Muscle of arm (tissue), 12 donors: ENCODE measurements around the gene POTEJ. TPM values are rescaled to one million over a fixed set of nuclear protein-coding genes. Genes with fewer than 3 reads are reported as not detected.
"Not testable (repeated sequence)": the region's sequence is repeated elsewhere in the genome, so short reads cannot be mapped to it uniquely, and the experiment has no call there.

Source experiments
- DNase-seq: peaks from one replicate; pipeline ENCODE4 v3.0.0-alpha.2; 2013
- polyA plus RNA-seq, 12 donors: library from polyadenylated mRNA; unstranded; fragments of 120-200 nt; gene quantifications; one replicate each; pipeline ENCODE4 v1.2.1, GENCODE V29; 2013; ENCODE audit not compliant: insufficient read length in 12 of 12

POTEJ gene
- polyA plus RNA-seq, 12 donors = 0.06 to 8.1 TPM; not detected in 10

- not testable (repeated sequence) for DNase-seq
These were observed 9.5 kb upstream of the POTEJ start for GRCh38 chr2:130601648-130602302.

DNA sequence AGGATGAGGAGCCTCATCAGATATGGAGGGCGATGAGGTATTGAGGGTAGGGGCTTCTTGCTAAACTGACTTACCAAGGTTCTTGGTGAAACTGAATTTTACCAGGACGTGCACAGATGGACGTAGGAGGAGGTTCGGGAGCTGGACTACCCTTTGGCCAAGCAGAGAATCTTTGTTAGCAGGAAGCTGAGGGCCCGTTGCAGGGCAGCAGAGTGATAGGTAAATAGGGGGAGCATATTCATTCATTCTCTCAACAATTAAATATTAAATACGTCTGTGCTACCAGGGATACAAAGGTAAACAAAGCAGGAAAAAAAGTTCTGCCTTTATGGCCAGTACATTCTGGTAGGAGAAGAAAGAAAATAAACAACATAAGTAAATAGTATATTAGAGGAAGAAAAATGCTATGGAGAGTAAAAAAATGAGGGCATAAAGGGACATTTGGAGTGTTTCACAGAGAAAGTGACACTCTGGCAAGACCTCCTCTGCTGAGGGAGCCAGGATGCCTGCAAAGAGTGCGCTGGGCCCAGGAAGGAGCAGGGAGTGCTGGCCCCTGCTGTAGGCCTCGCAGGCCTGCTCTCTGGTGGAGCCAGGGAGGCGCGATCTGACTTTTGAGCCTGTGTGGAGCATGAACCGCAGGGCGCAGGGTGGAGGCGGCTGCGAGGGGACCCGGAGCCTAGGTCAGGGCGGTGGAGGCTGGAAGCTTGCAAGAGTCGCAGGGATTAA is 2.8 kb upstream of the POTEJ start:
- DNase-seq = not testable (repeated sequence)

GRCh38 chr2:130609002-130609920 is 2.0 kb upstream of the POTEJ start:
- not testable (repeated sequence) for DNase-seq

GRCh38 chr2:130610486-130610885 is 754 bp upstream of the POTEJ start:
- not testable (repeated sequence) for DNase-seq

DNA sequence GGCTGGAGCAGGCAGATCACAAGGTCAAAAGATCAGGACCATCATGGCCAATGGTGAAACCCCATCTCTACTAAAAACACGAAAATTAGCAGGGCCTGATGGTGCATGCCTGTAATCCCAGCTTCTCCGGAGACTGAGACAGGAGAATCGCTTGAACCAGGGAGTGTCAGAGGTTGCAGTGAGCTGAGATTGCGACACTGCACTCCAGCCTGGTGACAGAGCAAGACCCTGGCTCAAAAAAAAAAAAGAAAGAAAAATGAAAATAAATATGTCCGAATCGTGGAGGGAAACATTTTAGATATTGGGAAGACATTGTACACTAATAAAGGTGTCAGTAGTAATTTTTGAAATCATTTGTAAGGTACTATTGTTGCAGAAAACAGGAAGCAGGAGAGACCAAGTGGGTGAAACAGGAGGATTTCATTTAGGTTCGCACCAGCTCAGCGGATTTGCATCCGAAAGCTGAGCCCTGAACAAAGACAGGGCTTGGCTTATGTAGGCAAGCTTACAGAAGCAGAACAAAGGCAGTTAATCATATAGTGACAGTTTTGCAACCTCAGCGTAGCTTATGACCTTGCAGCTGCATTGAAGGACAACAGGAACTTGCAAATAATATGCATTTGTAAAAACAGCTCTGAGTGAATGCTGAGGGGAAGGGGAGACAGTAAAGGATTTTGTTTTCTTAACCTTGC is 17.7 kb downstream of the POTEJ start:
- not testable (repeated sequence) for DNase-seq

GRCh38 chr2:130638973-130639372 is 27.7 kb downstream of the POTEJ start:
- DNase-seq = not testable (repeated sequence)

DNA sequence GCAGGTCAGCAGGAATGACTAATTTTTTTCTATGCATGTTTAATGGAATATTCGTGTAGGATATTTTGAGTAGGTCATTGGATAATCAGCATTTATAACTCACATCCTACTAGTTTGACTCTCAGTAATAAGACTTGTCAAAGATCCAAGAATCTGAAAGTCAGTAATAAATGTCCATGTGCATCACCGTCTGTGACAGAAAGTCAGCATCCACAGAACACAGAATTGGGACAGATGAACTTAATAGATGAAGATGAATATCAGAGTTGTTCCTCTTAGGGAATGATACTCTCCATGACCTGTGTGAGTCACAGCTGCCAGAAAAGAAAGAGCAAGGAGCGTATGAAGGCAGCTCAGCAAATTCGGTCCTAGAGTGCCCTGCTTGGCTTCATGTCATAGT is 30.4 kb downstream of the POTEJ start:
- not testable (repeated sequence) for DNase-seq

DNA sequence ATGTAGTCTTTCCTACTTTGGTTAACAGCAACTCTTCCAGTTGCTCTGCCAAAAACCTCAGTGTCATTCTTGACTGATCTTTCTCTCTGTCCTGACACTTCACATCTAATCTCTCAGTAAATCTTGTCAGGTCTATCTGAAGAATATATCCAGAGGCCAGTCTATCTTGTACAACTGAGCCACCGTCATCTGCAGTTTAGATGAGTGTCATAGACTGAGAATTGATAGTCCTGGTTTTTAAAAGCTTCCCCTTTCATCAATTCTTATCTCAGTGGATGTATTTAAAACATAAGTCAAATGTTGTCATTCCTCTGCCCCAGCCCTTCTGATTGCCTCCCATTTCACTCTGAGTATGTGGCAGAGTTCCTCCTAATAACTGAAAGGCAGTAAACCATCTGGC is 38.0 kb downstream of the POTEJ start:
- not testable (repeated sequence) for DNase-seq

GRCh38 chr2:130664506-130664905 is 53.3 kb downstream of the POTEJ start:
- DNase-seq = not testable (repeated sequence)

DNA sequence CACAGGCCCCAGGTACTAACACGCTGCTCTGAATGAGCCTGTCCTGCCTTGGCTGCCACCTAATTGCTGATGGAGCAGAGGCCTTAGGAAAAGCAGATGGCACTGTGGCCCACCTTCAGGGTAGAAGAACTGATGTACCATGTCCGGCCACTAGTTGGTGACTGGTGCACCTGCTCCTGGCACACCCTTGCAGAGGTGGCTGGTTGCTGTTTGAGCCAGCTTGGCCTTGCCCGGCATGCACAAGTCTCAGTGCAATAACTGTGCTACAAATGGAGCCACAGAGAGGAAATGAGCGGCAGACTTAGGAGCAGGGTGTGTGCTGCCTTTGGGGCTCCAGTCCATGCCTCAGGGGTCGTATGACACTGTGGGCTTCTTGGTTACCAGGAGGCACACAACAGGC is 54.4 kb downstream of the POTEJ start:
- DNase-seq = not testable (repeated sequence)

DNA sequence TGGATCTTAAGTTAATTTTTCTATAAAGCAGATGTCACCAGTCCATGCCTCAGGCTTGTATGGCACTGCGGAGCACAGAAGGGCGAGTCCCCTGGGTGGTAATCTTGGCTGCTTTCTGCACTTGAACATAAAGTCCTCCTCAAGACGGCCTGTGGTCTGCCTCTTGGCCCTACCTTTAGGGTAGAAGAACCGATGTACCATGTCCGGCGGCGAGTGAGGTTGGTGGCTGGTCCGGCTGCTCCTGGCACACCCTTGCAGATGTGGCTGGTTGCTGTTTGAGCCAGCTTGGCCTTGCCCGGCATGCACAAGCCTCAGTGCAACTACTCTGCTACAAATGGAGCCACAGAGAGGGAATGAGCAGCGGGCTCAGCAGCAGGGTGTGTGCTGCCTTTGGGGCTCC is 56.3 kb downstream of the POTEJ start:
- not testable (repeated sequence) for DNase-seq

DNA sequence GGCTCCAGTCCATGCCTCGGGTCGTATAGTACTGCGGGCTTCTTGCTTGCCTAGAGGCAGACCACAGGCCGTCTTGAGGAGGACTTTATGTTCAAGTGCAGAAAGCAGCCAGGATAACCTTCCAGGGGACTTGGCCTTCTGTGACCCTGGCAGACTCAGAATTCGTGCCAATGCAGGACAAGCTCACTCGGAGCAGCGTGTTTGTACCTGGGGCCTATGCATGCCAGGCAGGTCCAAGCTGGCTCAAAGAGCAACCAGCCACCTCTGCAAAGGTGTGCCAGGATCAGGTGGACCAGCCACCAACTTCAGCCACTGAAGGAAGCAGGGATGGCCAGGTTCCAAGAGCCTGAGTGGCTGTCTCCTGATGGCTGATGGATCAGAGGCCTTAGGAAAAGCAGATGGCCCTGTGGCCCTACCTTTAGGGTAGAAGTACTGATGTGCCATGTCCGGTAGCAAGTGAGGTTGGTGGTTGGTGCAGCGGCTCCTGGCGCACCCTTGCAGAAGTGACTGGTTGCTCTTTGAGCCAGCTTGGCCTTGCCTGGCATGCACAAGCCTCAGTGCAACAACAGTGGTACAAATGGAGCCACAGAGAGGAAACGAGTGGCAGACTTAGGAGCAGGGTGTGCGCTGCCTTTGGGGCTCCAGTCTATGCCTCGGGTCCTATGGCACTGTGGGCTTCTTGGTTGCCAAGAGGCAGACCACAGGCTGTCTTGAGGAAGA is 58.9 kb downstream of the POTEJ start:
- DNase-seq = not testable (repeated sequence)

GRCh38 chr2:130692041-130692770 is 81.0 kb downstream of the POTEJ start:
- not testable (repeated sequence) for DNase-seq

DNA sequence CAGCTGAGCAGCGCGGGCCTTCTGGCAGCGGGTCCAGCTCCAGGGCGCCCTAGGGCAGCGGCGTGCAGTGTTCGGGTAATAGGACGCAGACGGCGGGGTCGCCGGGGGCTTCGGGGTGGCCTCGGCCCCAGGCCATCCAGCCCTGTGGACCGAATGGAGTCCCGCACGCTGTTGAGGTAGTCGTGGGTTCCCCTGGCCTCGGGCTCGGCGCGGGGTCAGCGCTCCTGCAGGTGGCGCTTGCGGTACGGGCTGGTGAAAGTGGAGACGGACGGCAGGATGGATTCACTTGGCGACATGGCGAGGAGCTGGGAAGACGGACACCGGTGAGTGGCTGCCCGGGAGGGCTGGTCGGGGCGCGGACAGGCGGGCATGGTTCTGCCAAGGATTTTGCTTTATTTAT is 82.2 kb downstream of the POTEJ start:
- DNase-seq = peak; percentile 0

- not testable (repeated sequence) for DNase-seq
These were observed 92.0 kb downstream of the POTEJ start for GRCh38 chr2:130703250-130703649.

Other genes with a start within 250 kb of the POTEJ start
- 10 to 100 TPM in 1 of 12 donors, under 1 TPM in 8, not detected in 3; 0.04 to 59.2 (median 0.06) TPM for gene POTEI, start 102.1 kb upstream of the POTEJ start, polyA plus RNA-seq
- gene CFC1B, start 90.2 kb upstream of the POTEJ start, polyA plus RNA-seq = not detected
- gene CFC1, start 11.9 kb upstream of the POTEJ start, polyA plus RNA-seq = under 1 TPM in 1 of 12 donors, not detected in 11; 0.17 TPM
- gene GPR148, start 117.6 kb downstream of the POTEJ start, polyA plus RNA-seq = not detected
- under 1 TPM in 3 of 12 donors, not detected in 9; 0.01 to 0.12 (median 0.04) TPM for gene AMER3, start 144.1 kb downstream of the POTEJ start, polyA plus RNA-seq
- 10 to 100 TPM in 4 of 12 donors, 1 to 10 TPM in 7, not detected in 1; 4.9 to 36.1 (median 8.5) TPM for gene ARHGEF4, start 225.5 kb downstream of the POTEJ start, polyA plus RNA-seq